ENCODE measurements around the gene STK4.

GRCh38 chr20:45038745-45039474, 72.6 kb downstream of the STK4 start:
- TF ChIP-seq CREB1 (CRISPR knock-in tag; IDR thresholded peaks at IDR 0.05) (no peak), USF1 (CRISPR knock-in tag; IDR thresholded peaks at IDR 0.05) (no peak)
- TF ChIP-seq, protein P1, sequence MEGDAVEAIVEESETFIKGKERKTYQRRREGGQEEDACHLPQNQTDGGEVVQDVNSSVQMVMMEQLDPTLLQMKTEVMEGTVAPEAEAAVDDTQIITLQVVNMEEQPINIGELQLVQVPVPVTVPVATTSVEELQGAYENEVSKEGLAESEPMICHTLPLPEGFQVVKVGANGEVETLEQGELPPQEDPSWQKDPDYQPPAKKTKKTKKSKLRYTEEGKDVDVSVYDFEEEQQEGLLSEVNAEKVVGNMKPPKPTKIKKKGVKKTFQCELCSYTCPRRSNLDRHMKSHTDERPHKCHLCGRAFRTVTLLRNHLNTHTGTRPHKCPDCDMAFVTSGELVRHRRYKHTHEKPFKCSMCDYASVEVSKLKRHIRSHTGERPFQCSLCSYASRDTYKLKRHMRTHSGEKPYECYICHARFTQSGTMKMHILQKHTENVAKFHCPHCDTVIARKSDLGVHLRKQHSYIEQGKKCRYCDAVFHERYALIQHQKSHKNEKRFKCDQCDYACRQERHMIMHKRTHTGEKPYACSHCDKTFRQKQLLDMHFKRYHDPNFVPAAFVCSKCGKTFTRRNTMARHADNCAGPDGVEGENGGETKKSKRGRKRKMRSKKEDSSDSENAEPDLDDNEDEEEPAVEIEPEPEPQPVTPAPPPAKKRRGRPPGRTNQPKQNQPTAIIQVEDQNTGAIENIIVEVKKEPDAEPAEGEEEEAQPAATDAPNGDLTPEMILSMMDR (IDR thresholded peaks at IDR 0.05) = no peak
